Measurements from ENCODE around the gene CXorf38.

GRCh38 chrX:40603446-40603845 lies 43.9 kb downstream of the CXorf38 start:
- TF ChIP-seq CTCF (IDR thresholded peaks at IDR 0.05; ENCODE audit: poor library complexity) (no peak), EZH2 (IDR thresholded peaks at IDR 0.05; ENCODE audit: borderline replicate concordance) (no peak)
